NCI-H2227 treated with DMSO at 0.1 percent for 48 hours (cell line): ENCODE data around the gene EHMT1.
A peak's percentile ranks its signal among the peaks of the same experiment; 100 is the strongest.

Experiments used
- DNase-seq: peaks from one replicate; lab custom pipeline; 2025; lab: John Stamatoyannopoulos, UW

Gene EHMT1

DNA sequence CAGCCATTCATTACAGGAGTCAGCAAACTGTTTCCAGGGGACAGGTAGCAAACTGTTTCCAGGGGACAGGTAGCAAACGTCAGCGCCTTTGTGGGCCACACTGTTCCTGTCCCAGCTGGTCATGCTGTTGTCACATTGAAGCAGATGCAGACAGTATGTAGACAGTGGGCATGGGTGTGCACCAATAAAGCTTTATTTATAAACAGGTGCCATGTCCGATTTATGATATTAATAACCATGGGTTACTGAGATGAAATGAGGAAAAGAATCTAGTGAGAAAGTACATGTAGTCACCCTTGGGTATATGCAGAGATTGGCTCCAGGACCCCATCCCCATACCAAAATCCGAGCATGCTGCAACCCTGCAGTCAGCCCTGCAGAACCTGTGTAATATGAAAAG, 122.5 kb downstream of the EHMT1 start:
- no peak for DNase-seq

DNA sequence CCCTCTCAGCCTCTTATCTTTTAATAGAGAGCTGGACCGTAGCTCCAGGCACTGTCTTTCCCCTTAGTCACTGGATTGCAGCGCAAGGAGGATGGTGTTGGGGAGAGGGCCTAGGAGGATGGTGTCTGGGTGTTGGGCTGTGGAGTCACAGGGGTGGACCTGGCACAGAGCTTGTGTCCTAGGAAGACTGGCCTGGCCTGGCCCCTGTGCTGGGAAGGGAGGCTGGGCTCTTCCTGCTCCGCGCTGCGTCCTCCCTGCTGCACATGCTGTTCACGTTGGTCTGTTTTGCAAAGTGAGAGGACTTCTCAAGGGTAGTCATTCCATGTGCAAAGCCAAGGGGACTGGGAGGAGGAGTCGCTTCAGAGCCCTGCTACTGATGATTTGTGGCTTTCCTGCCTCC, 123.9 kb downstream of the EHMT1 start:
- DNase-seq, result no peak

DNA sequence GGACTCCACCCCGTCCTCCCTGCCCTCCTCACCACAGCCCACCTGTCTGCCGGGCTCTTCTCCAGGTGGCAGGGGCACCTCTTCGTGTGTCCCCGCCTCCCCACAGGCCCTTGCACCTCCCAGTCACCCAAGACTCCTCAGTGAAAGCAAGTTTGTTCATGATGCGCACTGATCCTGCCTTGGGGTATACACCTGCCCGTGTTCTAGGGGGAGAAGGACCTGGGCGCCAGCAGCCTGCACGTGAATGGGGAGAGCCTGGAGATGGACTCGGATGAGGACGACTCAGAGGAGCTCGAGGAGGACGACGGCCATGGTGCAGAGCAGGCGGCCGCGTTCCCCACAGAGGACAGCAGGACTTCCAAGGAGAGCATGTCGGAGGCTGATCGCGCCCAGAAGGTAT, 124.9 kb downstream of the EHMT1 start:
- DNase-seq, result no peak

DNA sequence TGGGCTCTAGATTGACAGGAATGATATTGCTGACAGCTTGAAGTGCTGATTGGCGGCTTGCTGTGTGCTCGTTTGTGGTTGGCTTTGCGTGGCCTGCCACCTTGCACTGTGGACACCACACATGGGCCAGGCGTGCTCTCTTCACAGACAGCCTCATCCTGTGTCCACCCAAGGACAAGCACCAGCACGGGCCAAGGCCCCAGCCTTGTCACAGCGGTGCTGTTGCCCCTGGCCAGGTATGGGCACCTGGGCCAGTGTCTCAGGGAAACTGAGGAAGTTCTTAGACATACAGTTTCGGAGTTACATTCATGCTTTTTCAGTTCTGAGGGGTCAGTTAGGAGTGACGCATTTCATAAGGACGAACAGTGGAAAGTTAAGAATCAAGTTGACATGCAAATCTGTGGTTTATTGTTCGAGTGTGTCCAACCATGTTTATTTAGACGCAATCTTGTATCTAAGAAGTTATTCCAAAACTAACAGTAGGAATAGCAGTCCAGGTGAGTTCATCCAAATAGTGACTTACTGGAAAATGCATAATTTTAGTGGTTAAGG, 125.9 kb downstream of the EHMT1 start:
- no peak for DNase-seq

DNA sequence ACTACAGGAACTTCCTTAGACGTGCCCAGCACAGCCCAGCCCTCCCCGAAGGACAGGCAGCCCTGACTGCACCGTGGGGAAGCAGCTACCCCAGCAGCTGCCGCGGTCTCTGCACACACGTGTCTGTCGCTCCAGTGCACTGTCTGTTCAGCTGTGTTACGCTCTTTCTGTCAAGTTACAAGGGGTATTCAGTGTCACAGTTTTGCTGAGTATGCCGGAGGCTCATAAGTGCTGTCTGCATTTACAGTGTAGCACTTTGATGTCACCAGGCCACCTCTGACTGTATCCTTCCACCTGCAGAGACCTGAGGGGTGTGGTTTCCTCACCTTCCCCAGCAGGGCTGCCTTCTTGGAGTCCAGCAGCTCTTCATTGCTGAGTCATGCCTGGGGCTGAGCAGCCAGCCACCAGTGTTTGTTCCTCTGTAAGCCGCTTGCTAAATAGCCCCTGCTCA, 126.8 kb downstream of the EHMT1 start:
- no peak for DNase-seq

DNA sequence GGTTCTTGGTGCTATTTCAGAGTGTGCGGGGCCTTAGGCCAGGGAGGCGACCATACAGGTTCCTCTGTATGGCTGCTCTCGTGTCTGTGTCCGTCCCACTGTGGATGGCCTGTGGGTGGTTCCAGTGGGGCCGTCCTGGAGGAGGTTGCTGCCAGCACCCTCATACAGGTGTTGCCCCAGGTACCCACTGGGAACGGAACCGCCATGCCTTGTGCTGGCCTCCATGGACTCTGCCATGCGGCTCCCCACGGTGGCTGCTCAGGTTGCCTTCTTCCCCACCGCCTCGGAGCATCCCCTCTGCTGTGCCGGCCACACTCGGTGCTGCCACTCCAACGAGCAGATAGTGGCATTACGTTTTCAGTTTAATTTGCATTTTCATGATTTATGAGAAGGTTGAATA, 129.5 kb downstream of the EHMT1 start:
- no peak for DNase-seq

DNA sequence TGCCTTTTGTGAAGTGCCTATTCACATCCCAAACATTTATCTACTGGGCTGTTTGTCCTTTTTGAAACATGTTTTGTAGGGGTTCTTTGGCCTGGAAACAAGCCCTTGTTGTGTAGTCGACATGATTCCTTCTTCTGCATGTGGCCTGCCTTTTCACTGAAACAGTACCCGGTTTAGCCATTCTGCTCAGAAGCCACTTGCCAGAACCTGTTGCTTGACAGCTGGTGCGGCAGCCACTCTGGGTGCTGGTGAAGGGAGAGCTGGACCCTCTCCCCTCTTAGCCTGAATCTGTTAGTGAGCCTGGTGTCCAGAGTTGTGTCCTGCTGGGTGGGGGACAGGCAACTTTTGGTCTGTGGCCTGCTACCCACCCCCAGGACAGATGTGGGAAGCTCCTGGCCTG, 129.9 kb downstream of the EHMT1 start:
- no peak for DNase-seq

DNA sequence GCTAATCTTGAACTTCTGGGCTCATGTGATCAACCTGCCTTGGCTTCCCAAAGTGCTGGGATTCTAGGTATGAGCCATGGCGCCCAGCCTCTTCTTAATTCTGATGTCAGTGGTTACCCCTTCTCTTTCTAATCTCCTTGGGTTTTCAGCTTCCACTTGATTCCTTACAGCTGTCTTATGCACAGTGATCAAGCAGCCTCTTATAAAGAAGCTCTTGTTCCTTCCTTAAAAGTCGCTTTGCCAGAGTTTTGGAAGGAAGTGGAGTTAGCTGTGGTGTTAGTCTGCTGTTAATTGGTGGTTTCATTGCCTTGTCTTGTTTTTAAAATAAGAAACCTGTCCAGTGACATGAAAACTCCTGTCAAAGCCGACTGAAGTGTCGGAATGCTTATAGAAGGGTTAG, 130.7 kb downstream of the EHMT1 start:
- no peak for DNase-seq

DNA sequence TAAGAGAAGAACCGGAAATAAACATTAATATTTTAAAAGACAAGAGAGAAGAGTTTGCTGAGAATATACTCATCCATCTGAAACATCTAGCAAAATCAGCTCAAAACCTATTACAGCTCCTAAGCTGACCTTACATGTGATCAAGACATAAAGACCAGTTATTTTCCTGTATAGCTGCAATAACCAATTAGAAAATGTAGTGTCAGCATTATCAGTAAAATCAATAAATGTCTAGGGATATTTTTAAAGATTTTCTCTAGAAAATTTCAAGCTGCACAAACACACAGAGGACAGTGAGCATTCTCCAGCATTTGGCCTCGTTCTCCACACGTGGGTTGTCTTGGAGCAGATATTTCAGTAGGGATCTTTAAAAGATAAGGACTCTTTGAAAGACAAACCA, 131.2 kb downstream of the EHMT1 start:
- DNase-seq, result no peak

DNA sequence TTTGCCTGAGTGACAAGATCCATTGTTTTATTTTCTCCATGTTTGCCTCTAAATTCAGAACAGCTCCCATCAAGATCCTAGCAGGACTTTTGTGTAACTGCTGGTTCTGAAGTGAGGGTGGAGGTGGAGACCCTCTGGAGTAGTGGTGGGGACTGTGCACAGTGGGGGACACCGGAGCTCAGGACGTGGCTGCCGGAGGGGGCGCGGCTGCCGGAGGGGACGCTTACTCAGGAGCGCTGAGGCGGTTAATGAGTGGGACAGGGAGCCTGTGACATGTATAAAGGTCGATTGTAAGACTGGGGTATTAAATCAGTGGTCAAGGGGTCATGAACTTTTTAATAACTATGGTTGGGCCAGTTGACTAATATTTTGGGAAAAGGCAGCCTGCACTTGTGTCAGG, 131.8 kb downstream of the EHMT1 start:
- no peak for DNase-seq

DNA sequence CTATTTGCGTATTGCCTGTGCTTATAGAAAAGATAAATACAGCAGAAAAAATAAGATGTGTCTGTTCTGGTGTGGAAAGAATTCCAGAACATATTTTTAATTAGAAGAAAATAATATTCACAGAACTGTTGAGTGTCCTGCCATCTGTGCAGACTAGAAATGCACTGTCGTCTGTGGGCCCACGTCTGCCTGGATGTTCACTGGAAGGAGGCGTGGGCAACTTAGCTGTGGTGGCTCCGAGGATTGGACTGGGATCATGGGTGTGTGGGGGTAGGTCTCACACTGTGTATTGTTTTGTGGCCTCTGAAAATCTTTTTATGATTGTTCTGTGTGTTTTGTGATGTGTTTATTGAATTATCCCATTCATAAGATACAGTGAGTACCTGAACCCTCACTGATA, 132.8 kb downstream of the EHMT1 start:
- DNase-seq, result no peak

DNA sequence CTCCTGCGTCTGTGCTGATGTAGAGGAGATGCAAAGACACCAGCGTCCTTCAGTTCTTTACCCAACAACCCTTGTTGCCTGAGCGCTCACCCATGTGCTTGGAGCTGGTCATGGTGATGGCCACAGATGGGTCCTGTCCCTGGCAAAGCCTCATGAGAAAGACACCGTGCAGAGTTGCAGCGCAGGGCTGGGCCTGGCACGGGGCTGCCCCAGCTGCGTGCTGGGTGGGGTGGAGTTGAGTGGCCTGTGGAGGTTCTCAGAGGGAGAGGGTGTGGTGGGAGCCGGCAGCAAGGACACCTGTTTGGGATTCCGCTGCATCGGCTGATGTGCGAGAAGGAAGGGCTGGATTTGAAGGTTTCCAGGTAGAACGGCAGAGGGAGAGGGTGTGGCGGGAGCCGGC, 133.6 kb downstream of the EHMT1 start:
- DNase-seq, result no peak

DNA sequence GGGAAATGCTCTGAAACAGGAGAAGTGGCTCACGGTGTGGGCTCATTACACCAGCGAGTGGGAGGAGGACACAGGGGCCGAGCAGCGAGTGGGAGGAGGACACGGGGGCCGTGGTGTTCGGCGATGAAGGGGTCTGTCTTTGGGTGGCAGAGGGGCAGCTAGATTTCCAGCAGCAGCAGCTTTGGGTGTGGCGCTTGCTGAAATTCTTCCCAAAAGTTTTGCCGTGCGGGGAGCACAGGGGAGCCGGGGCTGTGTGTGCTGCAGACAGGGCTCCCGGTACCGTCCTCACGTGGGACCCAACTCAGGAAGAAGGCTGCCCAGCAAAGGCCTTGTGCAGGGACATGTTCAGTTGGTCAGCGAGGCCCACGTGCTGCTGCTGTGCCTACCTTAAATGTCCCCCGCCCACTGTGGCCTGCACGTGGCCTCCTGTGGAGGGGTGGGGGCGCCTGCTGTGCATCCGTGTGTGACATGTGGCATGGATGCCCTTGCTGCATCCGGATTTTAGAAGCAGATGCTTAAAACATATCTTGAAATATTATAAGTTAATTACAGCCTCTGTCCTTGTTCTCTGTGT, 134.5 kb downstream of the EHMT1 start:
- DNase-seq, result no peak

DNA sequence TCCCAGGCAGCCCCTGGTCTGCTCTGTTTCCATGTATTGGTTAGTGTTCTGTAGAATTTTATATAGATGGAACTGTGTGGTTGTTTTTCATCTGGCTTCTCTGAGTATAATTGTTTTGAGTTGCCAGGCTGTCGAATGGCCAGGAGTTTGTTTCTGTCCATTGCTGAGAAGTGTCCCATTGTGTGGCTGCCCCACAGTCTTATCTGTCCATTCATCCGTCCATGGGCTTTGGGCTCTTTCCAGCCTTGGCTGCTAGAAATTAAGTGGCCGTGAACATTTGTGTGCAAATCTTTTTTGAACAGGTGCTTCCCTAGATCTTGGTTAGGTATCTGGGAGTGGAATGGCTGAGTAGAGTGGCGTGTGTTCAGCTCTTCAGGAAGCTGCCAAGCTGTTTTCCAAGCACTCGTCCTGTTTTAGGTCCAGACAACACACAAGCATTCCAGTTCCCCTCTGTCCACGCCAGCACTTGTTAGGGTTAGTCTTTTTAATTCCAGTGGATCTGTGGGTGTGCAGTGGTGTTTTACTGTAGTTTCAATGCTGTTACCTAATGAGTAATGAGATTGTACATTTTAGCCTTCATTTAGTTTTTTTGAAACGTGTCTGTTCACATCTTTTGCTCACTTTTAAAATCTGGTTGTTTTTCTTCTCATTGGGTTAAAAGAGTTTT, 136.6 kb downstream of the EHMT1 start:
- DNase-seq, result no peak

DNA sequence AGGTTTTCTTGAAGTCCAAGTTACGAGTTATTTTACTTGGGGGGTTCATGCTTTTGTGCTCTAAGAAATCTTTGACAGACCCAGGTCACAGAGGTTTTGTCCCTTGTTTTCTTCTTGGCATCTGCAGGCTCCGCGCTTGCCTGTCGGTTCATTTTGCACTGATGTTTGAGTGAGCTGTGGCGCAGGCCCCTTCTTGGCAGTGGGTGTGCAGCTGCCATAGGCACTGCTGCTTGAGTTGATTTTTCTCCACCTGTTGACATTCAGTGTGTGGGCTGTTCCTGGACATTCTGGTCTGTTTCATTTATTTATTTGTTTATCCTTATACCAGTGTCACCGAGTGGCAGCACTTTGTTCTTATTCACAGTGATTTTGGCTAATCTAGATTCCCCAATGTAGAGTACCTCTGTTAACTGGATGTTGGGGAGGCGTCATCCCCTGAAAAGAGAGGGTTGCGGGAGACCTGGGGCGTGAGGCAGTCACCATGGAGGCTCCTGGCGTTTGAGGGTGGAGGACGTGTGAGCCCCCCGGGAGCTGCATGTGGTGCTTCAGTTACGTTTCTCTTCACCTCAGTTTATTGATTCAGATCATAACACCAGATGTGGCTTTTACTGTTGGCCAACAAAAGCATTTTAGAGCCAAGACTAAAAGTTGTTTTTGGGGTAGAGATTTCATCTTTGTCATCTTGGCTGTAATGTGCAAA, 137.4 kb downstream of the EHMT1 start:
- DNase-seq, result no peak

DNA sequence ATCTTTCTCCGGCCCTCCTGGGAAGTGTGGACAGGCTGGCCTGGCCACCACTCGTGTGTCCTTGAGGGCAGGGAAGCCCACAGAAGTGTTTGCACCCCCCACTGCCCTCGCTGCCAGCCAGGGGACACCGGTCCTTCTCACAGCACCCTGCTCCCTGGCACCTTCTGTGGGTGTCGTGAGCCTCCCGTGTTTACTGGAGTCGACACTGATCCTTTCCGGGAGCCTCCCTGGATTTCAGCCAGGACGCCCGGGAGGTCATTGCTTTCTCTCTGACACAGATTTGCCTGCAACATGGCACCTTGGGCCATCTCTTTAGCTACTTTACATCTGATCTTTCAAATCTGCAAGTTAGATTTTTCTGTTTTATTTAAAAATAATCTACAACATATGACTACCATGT, 138.3 kb downstream of the EHMT1 start:
- no peak for DNase-seq

DNA sequence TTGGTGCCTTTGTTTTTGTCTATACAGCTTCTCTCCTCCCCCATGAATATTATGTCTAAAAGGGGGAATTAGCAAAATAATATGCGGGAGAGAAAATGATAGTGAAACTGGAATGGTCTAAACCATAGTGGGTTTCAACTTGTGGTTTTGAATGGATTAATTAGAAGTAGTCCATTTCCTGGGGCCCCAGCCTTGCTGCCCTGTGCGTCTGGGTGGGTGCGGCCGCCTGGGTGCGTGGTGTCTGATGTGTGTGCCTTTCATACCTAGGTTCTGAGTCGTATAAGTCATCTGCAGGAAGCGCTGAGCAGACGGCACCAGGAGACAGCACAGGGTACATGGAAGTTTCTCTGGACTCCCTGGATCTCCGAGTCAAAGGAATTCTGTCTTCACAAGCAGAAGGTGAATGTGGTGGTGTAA, 138.8 kb downstream of the EHMT1 start:
- no peak for DNase-seq

DNA sequence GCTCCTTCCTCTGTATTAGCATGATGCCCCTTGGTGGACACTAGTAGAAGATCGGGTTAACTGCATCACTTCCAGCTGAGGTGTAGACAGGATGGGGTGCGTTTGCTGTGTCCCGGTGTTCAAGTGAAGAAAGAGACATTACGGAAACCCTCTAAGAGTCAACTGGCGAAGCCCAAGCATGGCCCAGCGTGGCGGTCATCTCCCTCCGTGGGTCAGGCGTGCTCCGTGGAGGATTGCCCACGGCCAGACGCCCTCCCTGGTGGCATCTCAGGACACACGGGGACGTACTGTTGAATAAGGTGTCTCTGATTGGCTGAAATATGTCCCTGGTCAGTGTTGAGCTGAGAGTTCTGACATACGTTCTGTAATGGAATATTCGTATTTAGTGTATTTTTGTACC, 139.3 kb downstream of the EHMT1 start:
- DNase-seq, result no peak

DNA sequence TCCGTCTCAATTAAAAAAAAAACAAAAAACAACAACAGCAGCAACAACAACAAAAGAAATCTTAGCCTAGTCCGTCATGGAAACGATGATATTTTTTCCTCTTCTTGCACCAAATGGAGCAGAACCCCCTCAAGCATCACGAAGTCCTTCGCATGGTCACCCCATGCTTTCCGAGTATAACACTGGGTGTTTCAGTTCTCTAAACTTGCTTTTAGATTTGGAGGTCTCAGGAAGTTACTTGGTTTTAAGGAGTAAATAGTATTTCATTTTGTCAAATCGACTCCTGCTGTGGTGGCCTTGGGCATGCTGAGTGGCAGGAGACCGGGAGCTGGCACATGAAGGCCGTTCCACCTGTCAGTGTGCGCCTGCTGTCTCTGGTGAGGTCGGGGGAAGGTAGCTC, 140.3 kb downstream of the EHMT1 start:
- no peak for DNase-seq

DNA sequence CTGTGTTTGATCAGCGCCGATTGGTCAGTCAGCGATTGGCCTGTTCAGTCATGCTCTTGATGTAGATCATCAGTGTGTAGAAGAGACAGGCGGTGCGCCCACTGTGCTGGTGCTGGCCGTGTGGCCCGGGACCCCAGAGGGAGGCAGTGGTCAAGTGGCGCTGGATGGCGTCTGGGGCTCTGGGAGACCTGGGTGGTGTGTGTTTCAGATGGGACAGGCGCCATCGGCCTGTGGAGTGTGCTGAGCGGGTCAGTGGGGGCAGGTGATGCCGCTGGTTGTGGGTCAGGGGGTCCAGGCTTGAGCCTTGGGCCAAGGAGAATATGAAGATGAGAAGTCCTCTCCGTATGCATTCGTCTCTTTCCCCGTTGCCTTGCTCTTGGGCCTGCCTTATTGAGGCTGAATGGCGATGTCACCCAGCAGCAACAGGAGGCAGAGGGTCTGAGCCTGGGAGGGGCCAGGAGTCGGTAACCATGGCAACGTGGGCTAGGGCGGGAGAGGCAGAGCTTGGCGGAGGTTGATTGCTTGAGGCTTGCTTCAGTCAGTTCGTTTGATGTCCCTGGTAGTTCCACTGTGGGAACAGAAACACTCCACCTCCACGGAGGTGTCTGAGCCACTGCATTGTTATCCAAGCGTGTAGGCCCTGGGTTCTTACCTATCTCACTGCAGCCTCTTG, 141.0 kb downstream of the EHMT1 start:
- DNase-seq, result peak; percentile 11

DNA sequence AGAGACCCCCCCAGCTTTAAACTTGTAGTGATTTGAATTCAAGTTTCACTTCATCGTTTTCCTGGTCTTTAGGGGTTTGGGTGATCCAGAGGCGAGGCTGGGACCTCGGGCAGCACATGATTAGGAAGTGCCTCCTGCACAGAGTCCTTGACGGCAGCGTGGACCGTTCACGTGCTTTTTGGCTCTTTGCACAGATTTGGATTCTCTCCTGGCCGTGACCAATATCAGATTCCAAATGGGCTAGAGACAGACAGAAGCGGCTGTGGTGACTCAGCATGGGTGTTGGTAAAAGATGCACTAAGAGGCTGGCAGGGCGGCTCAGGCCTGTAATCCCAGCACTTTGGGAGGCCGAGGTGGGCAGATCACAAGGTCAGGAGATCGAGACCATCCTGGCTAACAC, 141.6 kb downstream of the EHMT1 start:
- no peak for DNase-seq

DNA sequence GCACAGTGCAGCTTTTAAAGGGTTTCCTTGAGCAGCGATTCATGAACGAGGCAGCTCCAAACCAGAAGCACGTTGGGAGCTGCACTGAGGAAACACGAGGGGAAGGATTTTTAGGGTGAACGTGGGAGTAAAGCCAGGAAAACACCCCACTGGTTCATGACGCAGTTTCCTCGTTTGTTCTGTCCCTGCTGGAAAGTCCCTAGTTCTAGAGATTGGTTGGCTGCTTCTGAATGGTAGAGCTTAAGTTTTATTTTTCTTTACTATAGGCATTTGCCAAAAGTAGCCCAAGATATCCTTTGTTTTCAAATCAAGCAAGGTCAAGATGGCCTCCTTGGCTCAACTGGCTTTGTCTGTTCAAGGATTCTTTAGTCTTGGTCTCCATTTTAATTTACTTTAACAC, 142.2 kb downstream of the EHMT1 start:
- no peak for DNase-seq

DNA sequence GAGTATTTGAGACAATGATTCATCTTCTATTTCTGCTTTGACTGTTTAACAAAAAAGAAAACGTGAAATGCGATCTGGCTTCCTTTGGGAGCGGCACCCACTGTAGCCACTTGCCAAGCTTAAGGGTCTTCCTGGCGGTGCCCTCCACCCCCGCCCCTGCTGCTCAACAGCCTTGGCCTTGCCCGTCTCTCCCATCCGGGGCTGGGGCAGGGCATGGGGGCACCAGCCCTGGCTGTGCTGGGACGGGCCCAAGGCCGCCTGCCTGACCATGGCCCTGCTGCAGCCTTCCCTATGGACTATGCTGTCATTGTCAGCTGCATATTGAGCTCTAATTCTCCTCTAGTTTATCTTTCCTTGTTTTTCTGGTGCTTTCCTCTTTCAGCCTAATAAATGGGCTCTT, 143.0 kb downstream of the EHMT1 start:
- no peak for DNase-seq
